ENCODE data around the gene UBE2J1.
A peak's percentile ranks its signal among the peaks of the same experiment; 100 is the strongest.

UBE2J1 gene

DNA sequence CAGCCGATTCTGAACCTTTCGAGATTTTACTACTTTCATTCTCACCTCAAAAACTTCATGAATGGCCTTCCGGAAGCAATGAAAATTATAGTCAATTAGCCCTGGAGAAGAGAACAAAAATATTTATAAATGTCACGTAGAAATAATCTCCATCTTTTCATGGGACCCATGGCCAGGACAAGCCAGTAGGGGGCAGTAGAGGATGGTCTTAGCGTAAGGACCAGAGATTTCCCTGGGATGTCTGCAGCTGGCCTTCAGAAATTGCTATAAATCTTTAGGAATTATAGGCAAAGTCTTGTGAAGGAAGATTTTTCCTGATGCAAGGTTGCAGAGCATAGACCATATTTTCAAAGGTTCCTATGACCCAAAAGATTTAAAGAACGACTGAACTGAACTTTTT, 15.6 kb upstream of the UBE2J1 start:
- H3K4me3 ChIP-seq (ENCODE audit: insufficient read depth, low read depth, low read length) = no peak overlapping the region
- no peaks in the 10 kb centered on the region for H3K27me3 ChIP-seq (ENCODE audit: control insufficient read depth, insufficient read depth, low read length, poor library complexity, severe bottlenecking)
- H3K9me3 ChIP-seq (ENCODE audit: control insufficient read depth, low read length) = no peaks in the 10 kb centered on the region
- WGBS, 2 experiments = 33 to 43% methylated on average over 6 of the region's 6 CpGs
- no peaks in the 10 kb centered on the region for H3K4me1 ChIP-seq (ENCODE audit: control insufficient read depth, insufficient read depth, low read length)
- no peaks in the 10 kb centered on the region for H3K36me3 ChIP-seq (ENCODE audit: control insufficient read depth, insufficient read depth, low read length)
- no peak overlapping the region for H3K27ac ChIP-seq (ENCODE audit: insufficient read depth, low read depth, low read length, poor library complexity, severe bottlenecking)

DNA sequence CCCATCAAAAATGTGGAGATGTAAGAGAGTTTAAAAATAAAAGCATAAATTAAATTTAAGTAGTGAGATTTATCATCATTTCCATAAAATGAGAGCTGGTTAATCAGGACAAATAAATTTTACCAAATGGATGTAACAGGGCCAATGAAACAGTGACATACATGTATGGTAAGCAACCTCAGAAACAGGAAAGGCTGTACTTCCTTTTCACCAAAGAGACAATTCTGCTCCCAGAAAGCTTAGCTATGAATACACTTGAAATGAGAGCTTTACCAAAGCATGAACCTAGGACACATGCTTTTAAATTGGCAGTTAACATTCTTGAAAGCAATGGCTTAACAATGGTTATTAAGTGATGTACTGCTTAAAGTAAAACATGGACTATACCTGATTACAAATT, 12.1 kb upstream of the UBE2J1 start:
- Histone ChIP-seq H3K27me3 (ENCODE audit: control insufficient read depth, insufficient read depth, low read length, poor library complexity, severe bottlenecking) (no peaks in the 10 kb centered on the region), H3K4me3 (ENCODE audit: insufficient read depth, low read depth, low read length) (no peak overlapping the region), H3K27ac (ENCODE audit: insufficient read depth, low read depth, low read length, poor library complexity, severe bottlenecking) (no peak overlapping the region), H3K36me3 (ENCODE audit: control insufficient read depth, insufficient read depth, low read length) (no peaks in the 10 kb centered on the region), H3K9me3 (ENCODE audit: control insufficient read depth, low read length) (no peaks in the 10 kb centered on the region), H3K4me1 (ENCODE audit: control insufficient read depth, insufficient read depth, low read length) (peaks cover under 1% of the 10 kb centered on the region)

- Histone ChIP-seq H3K9me3 (ENCODE audit: control insufficient read depth, low read length) (no peaks in the 10 kb centered on the region), H3K4me3 (ENCODE audit: insufficient read depth, low read depth, low read length) (no peak overlapping the region), H3K27ac (ENCODE audit: insufficient read depth, low read depth, low read length, poor library complexity, severe bottlenecking) (no peak overlapping the region), H3K36me3 (ENCODE audit: control insufficient read depth, insufficient read depth, low read length) (no peaks in the 10 kb centered on the region), H3K27me3 (ENCODE audit: control insufficient read depth, insufficient read depth, low read length, poor library complexity, severe bottlenecking) (no peaks in the 10 kb centered on the region), H3K4me1 (ENCODE audit: control insufficient read depth, insufficient read depth, low read length) (peaks cover 6% of the 10 kb centered on the region)
- WGBS, 2 experiments = 95 to 98% methylated on average over 1 to 2 of the region's 2 CpGs
Measured at GRCh38 chr6:89361171-89361570, 8.6 kb upstream of the UBE2J1 start.

- Histone ChIP-seq H3K36me3 (ENCODE audit: control insufficient read depth, insufficient read depth, low read length) (no peaks in the 10 kb centered on the region), H3K27me3 (ENCODE audit: control insufficient read depth, insufficient read depth, low read length, poor library complexity, severe bottlenecking) (no peaks in the 10 kb centered on the region), H3K9me3 (ENCODE audit: control insufficient read depth, low read length) (no peaks in the 10 kb centered on the region), H3K4me3 (ENCODE audit: insufficient read depth, low read depth, low read length) (no peak overlapping the region), H3K4me1 (ENCODE audit: control insufficient read depth, insufficient read depth, low read length) (peaks cover 6% of the 10 kb centered on the region), H3K27ac (ENCODE audit: insufficient read depth, low read depth, low read length, poor library complexity, severe bottlenecking) (no peak overlapping the region)
- 91 to 100% methylated on average over 1 to 2 of the region's 2 CpGs for WGBS, 2 experiments
Measured at GRCh38 chr6:89360415-89360999, 8.0 kb upstream of the UBE2J1 start.

DNA sequence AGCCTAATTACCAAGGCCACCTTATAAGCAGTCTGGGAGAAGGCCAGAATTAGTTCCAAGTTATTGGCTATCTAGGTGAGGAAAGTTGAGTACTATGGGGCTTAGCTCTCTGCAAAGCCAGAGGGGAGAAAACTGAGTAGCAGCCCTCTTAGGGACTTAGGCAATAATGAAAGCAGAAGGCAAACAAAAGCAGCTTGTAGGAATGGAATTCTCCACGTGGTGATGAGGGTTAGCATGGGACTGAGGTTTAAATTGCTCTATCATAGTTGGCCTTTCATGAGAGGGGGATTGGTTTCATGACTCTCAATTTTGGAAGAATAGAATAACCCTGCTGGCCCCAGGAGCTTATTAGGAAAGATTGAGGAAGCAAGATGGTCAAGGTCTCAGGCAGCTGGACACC, 7.0 kb upstream of the UBE2J1 start:
- H3K9me3 ChIP-seq (ENCODE audit: control insufficient read depth, low read length) = no peaks in the 10 kb centered on the region
- no peaks in the 10 kb centered on the region for H3K27me3 ChIP-seq (ENCODE audit: control insufficient read depth, insufficient read depth, low read length, poor library complexity, severe bottlenecking)
- no peak overlapping the region for H3K27ac ChIP-seq (ENCODE audit: insufficient read depth, low read depth, low read length, poor library complexity, severe bottlenecking)
- H3K36me3 ChIP-seq (ENCODE audit: control insufficient read depth, insufficient read depth, low read length) = no peaks in the 10 kb centered on the region
- WGBS, 2 experiments = 1 to 16% methylated on average over 1 of the region's 1 CpG
- peaks cover 6% of the 10 kb centered on the region for H3K4me1 ChIP-seq (ENCODE audit: control insufficient read depth, insufficient read depth, low read length)
- no peak overlapping the region for H3K4me3 ChIP-seq (ENCODE audit: insufficient read depth, low read depth, low read length)

GRCh38 chr6:89357390-89357789, 4.9 kb upstream of the UBE2J1 start:
- H3K27ac ChIP-seq (ENCODE audit: insufficient read depth, low read depth, low read length, poor library complexity, severe bottlenecking) = no peak overlapping the region
- no peaks in the 10 kb centered on the region for H3K9me3 ChIP-seq (ENCODE audit: control insufficient read depth, low read length)
- H3K4me3 ChIP-seq (ENCODE audit: insufficient read depth, low read depth, low read length) = no peak overlapping the region
- peaks cover 17% of the 10 kb centered on the region for H3K4me1 ChIP-seq (ENCODE audit: control insufficient read depth, insufficient read depth, low read length)
- H3K36me3 ChIP-seq (ENCODE audit: control insufficient read depth, insufficient read depth, low read length) = no peaks in the 10 kb centered on the region
- 92 to 93% methylated on average over 3 of the region's 3 CpGs for WGBS, 2 experiments
- H3K27me3 ChIP-seq (ENCODE audit: control insufficient read depth, insufficient read depth, low read length, poor library complexity, severe bottlenecking) = no peaks in the 10 kb centered on the region

GRCh38 chr6:89356642-89357170, 4.2 kb upstream of the UBE2J1 start:
- H3K27me3 ChIP-seq (ENCODE audit: control insufficient read depth, insufficient read depth, low read length, poor library complexity, severe bottlenecking) = no peaks in the 10 kb centered on the region
- H3K4me3 ChIP-seq (ENCODE audit: insufficient read depth, low read depth, low read length) = no peak overlapping the region
- H3K9me3 ChIP-seq (ENCODE audit: control insufficient read depth, low read length) = no peaks in the 10 kb centered on the region
- no peaks in the 10 kb centered on the region for H3K36me3 ChIP-seq (ENCODE audit: control insufficient read depth, insufficient read depth, low read length)
- 71% methylated on average over 1 of the region's 1 CpG; no CpG with 5 or more reads in 1 of the 2 experiments for WGBS, 2 experiments
- peaks cover 17% of the 10 kb centered on the region for H3K4me1 ChIP-seq (ENCODE audit: control insufficient read depth, insufficient read depth, low read length)
- H3K27ac ChIP-seq (ENCODE audit: insufficient read depth, low read depth, low read length, poor library complexity, severe bottlenecking) = no peak overlapping the region

GRCh38 chr6:89355511-89356194, 3.1 kb upstream of the UBE2J1 start:
- WGBS, 2 experiments = 86 to 98% methylated on average over 1 to 2 of the region's 2 CpGs
- Histone ChIP-seq H3K27ac (ENCODE audit: insufficient read depth, low read depth, low read length, poor library complexity, severe bottlenecking) (no peak overlapping the region), H3K36me3 (ENCODE audit: control insufficient read depth, insufficient read depth, low read length) (no peaks in the 10 kb centered on the region), H3K4me3 (ENCODE audit: insufficient read depth, low read depth, low read length) (no peak overlapping the region), H3K4me1 (ENCODE audit: control insufficient read depth, insufficient read depth, low read length) (peaks cover 20% of the 10 kb centered on the region), H3K27me3 (ENCODE audit: control insufficient read depth, insufficient read depth, low read length, poor library complexity, severe bottlenecking) (no peaks in the 10 kb centered on the region), H3K9me3 (ENCODE audit: control insufficient read depth, low read length) (no peaks in the 10 kb centered on the region)

DNA sequence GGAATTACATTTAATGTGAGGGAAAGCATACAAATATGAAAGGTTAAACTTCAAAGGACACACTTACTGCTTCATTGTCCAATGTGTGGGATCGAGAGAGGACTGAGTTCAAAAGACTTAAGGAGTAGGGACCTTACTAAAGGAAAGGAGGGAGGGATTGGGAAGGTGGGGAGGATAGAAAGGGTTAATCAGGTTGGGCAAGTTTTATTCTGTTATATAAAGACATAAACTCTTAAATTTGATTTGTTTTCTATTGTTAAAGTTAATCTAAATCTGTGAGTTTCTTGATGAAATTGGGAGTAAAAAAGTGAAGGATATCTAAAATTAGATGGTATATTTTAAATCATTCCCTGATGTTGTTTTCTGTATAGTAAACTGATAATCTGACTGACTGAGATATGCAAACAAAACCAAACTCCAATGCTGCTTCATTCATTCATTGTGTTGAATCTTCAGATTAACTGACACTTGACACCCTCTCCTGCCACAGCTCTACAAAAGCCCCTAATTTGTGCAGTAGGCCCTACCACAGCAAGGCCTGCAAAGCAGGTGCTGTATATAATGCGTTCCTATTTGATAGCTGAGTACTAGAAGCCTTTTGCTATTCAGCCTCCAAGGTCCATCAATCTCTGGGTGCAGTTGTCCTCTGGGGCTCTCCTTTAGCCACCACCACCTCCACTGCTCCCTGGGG, 1.3 kb upstream of the UBE2J1 start:
- H3K4me3 ChIP-seq (ENCODE audit: insufficient read depth, low read depth, low read length) = no peak overlapping the region
- H3K36me3 ChIP-seq (ENCODE audit: control insufficient read depth, insufficient read depth, low read length) = no peaks in the 10 kb centered on the region
- peaks cover 14% of the 10 kb centered on the region for H3K4me1 ChIP-seq (ENCODE audit: control insufficient read depth, insufficient read depth, low read length)
- H3K27me3 ChIP-seq (ENCODE audit: control insufficient read depth, insufficient read depth, low read length, poor library complexity, severe bottlenecking) = no peaks in the 10 kb centered on the region
- 79 to 89% methylated on average over 2 of the region's 2 CpGs for WGBS, 2 experiments
- no peaks in the 10 kb centered on the region for H3K9me3 ChIP-seq (ENCODE audit: control insufficient read depth, low read length)
- H3K27ac ChIP-seq (ENCODE audit: insufficient read depth, low read depth, low read length, poor library complexity, severe bottlenecking) = no peak overlapping the region

- peak overlapping the region; percentile 84 for H3K27ac ChIP-seq (ENCODE audit: insufficient read depth, low read depth, low read length, poor library complexity, severe bottlenecking)
- H3K9me3 ChIP-seq (ENCODE audit: control insufficient read depth, low read length) = no peaks in the 10 kb centered on the region
- 56% methylated on average over 27 of the region's 27 CpGs for whole genome bisulfite sequencing, 2 experiments
Measured at GRCh38 chr6:89353118-89353556, 615 bp upstream of the UBE2J1 start.

More at GRCh38 chr6:89353118-89353556, 615 bp upstream of the UBE2J1 start:
- H3K36me3 ChIP-seq (ENCODE audit: control insufficient read depth, insufficient read depth, low read length) = no peaks in the 10 kb centered on the region
- peaks cover 19% of the 10 kb centered on the region for H3K4me1 ChIP-seq (ENCODE audit: control insufficient read depth, insufficient read depth, low read length)
- peak overlapping the region; percentile 70 for H3K4me3 ChIP-seq (ENCODE audit: insufficient read depth, low read depth, low read length)
- H3K27me3 ChIP-seq (ENCODE audit: control insufficient read depth, insufficient read depth, low read length, poor library complexity, severe bottlenecking) = no peaks in the 10 kb centered on the region

Measured in ectodermal cell (in vitro differentiated cells).